CD4-positive, alpha-beta T cell treated with Interleukin-15 for 1 hour (primary cell): ENCODE measurements around the gene KCNK4.
"Not testable (repeated sequence)": the region's sequence is repeated elsewhere in the genome, so short reads cannot be mapped to it uniquely, and the experiment has no call there.

Experiments
- DNase-seq: peaks from one replicate; pipeline ENCODE4 v3.0.0-alpha.2; 2020

The KCNK4 gene

GRCh38 chr11:64291262-64291751 lies at the start of gene KCNK4:
KCNK4 (plus strand) TSS chr11:64291302; CDS start chr11:64293019, 1,717 bp downstream.
- no peak for DNase-seq

- peak; percentile 99 for DNase-seq
These were observed 49.4 kb upstream of the KCNK4 start for GRCh38 chr11:64241491-64242374.

- no peak for DNase-seq
These were observed 47.8 kb upstream of the KCNK4 start for GRCh38 chr11:64243236-64243854.

- no peak for DNase-seq
These were observed 47.0 kb upstream of the KCNK4 start for GRCh38 chr11:64244107-64244506.

- no peak for DNase-seq
These were observed 46.1 kb upstream of the KCNK4 start for GRCh38 chr11:64244966-64245365.

- DNase-seq, result peak; percentile 64
These were observed 45.7 kb upstream of the KCNK4 start for GRCh38 chr11:64245401-64245796.

GRCh38 chr11:64245797-64246620 lies 45.1 kb upstream of the KCNK4 start:
- peak; percentile 81 for DNase-seq

- not testable (repeated sequence) for DNase-seq
These were observed 44.6 kb upstream of the KCNK4 start for GRCh38 chr11:64246621-64246870.

GRCh38 chr11:64246871-64247728 lies 44.0 kb upstream of the KCNK4 start, which contains the start of gene PPP1R14B:
PPP1R14B (minus strand) TSS chr11:64246943; CDS start chr11:64246673, 270 bp downstream.
- peak; percentile 82 for DNase-seq

GRCh38 chr11:64247729-64248531 lies 43.2 kb upstream of the KCNK4 start:
- DNase-seq, result no peak

GRCh38 chr11:64248578-64248977 lies 42.5 kb upstream of the KCNK4 start:
- DNase-seq, result no peak

GRCh38 chr11:64249038-64249437 lies 42.1 kb upstream of the KCNK4 start:
- no peak for DNase-seq

GRCh38 chr11:64249563-64250414 lies 41.3 kb upstream of the KCNK4 start:
- DNase-seq, result no peak

GRCh38 chr11:64250415-64251015 lies 40.6 kb upstream of the KCNK4 start:
- DNase-seq, result no peak

- peak; percentile 57 for DNase-seq
These were observed 39.9 kb upstream of the KCNK4 start, which contains the start of gene PLCB3 for GRCh38 chr11:64251016-64251752. PLCB3 (plus strand) TSS chr11:64251530; CDS start chr11:64251650, 120 bp downstream.

GRCh38 chr11:64251753-64252002 lies 39.4 kb upstream of the KCNK4 start:
- no peak for DNase-seq

- no peak for DNase-seq
These were observed 38.9 kb upstream of the KCNK4 start for GRCh38 chr11:64252003-64252872.

GRCh38 chr11:64253043-64253442 lies 38.1 kb upstream of the KCNK4 start:
- DNase-seq, result no peak
